Superior temporal gyrus (tissue), 1 donor: ENCODE measurements around the gene HFM1.

Experiments used
- DNase-seq: peaks from one replicate; pipeline ENCODE4 v3.0.0-alpha.2; 2016; ENCODE audit errors: extremely low spot score

The HFM1 gene

GRCh38 chr1:91244737-91245136 is 159.9 kb downstream of the HFM1 start:
- no peak for DNase-seq

GRCh38 chr1:91243171-91243570 is 161.5 kb downstream of the HFM1 start:
- DNase-seq: no peak

GRCh38 chr1:91234181-91234580 is 170.5 kb downstream of the HFM1 start:
- no peak for DNase-seq

- no peak for DNase-seq
These were observed 177.9 kb downstream of the HFM1 start for GRCh38 chr1:91226741-91227140.

- DNase-seq: no peak
These were observed 179.8 kb downstream of the HFM1 start for GRCh38 chr1:91224878-91225277.

- no peak for DNase-seq
These were observed 183.6 kb downstream of the HFM1 start for GRCh38 chr1:91221017-91221416.

GRCh38 chr1:91217911-91218310 is 186.7 kb downstream of the HFM1 start:
- DNase-seq: no peak
